Measurements from ENCODE around the gene CRELD2.

CRELD2 gene

GRCh38 chr22:49871482-49871881 lies 47.0 kb upstream of the CRELD2 start:
- CTCF ChIA-PET = interaction anchor here (0.6 kb wide), 1 partner anchor 631 kb away, joined by 3 read pairs; no protein-coding TSS in a partner anchor
- TF ChIP-seq ZNF155 (tag by site-specific recombination; IDR thresholded peaks at IDR 0.05) (no peak), WT1 (tag by site-specific recombination; IDR thresholded peaks at IDR 0.05) (no peak), ZNF121 (tag by site-specific recombination; IDR thresholded peaks at IDR 0.05) (no peak), ZNF416 (tag by site-specific recombination; IDR thresholded peaks at IDR 0.05) (no peak)
- H3K36me3 ChIP-seq (ENCODE audit: control insufficient read depth in 2 of 2, insufficient read depth in 1 of 2, low read length in 2 of 2) = peaks cover 7 to 27% of the 10 kb centered on the region in 2 experiments
- H3K9me3 ChIP-seq (ENCODE audit: control insufficient read depth, insufficient read depth, low read depth, low read length) = peaks cover under 1% of the 10 kb centered on the region
- no peak overlapping the region for H3K27ac ChIP-seq (ENCODE audit: extremely low read depth, low read depth, low read length)
- POLR2A ChIA-PET = interaction anchor here (0.6 to 0.7 kb wide), 2 partner anchors 15 to 43 kb away, joined by 3 read pairs; no protein-coding TSS in a partner anchor
- no peaks in the 10 kb centered on the region for H3K4me1 ChIP-seq (ENCODE audit: control insufficient read depth, insufficient read depth, low read length)
- H3K4me3 ChIP-seq (ENCODE audit: low read depth, low read length) = no peak overlapping the region

DNA sequence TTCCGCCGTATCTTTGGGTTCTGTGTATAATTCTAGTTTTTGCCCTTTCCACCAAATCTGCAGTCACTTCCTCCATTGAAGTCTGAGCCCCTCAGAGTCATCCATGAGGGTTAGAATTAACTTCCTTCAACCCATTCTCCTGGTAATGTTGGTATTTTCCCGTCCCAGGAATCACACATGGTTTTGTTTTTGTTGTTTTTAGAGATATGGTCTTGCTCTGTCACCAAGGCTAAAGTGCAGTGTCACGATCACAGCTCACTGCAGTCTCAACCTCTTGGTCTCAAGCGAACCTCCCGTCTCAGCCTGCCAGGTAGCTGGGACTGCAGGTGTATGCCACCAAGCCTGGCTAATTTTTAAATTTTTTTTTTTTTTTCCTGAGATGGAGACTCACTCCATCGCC lies 46.1 kb upstream of the CRELD2 start:
- Histone ChIP-seq H3K9me3 (ENCODE audit: control insufficient read depth, insufficient read depth, low read depth, low read length) (no peaks in the 10 kb centered on the region; the same call in none of the 2 replicates), H3K36me3 (ENCODE audit: control insufficient read depth in 2 of 2, insufficient read depth in 1 of 2, low read length in 2 of 2) (peaks cover 9 to 23% of the 10 kb centered on the region in 2 experiments), H3K27ac (ENCODE audit: extremely low read depth, low read depth, low read length) (no peak overlapping the region), H3K4me1 (ENCODE audit: control insufficient read depth, insufficient read depth, low read length) (no peaks in the 10 kb centered on the region), H3K4me3 (ENCODE audit: low read depth, low read length) (no peak overlapping the region)
- POLR2A ChIA-PET = no interaction called here
- CTCF ChIA-PET = interaction anchor here (0.7 kb wide), 1 partner anchor 20 kb away, joined by 6 read pairs; no protein-coding TSS in a partner anchor
- no peak for TF ChIP-seq ZNF768 (tag by site-specific recombination; IDR thresholded peaks at IDR 0.05)
- no peak for TF ChIP-seq INSM2 (tag by site-specific recombination; IDR thresholded peaks at IDR 0.05)
- TF ChIP-seq SCRT1 (tag by site-specific recombination; IDR thresholded peaks at IDR 0.05; ENCODE audit: borderline replicate concordance) = no peak
- no peak for TF ChIP-seq ZNF223 (tag by site-specific recombination; IDR thresholded peaks at IDR 0.05)
- TF ChIP-seq ZBTB21 (tag by site-specific recombination; IDR thresholded peaks at IDR 0.05) = no peak
- TF ChIP-seq YY2 (tag by site-specific recombination; IDR thresholded peaks at IDR 0.05) = no peak
- TF ChIP-seq ZNF433 (tag by site-specific recombination; IDR thresholded peaks at IDR 0.05; ENCODE audit: low read depth) = no peak
- TF ChIP-seq ZNF292 (tag by site-specific recombination; IDR thresholded peaks at IDR 0.05; ENCODE audit: borderline replicate concordance, low read depth) = no peak
- TF ChIP-seq TRIM28 (IDR thresholded peaks at IDR 0.05; ENCODE audit: borderline replicate concordance, low read length) = no peak
- no peak for TF ChIP-seq KLF10 (tag by site-specific recombination; IDR thresholded peaks at IDR 0.05)
- no peak for TF ChIP-seq TCF7L2 (IDR thresholded peaks at IDR 0.05; ENCODE audit: borderline replicate concordance, low read depth, low read length)
- TF ChIP-seq ZNF585B (tag by site-specific recombination; IDR thresholded peaks at IDR 0.05) = no peak
- no peak for TF ChIP-seq ZNF391 (tag by site-specific recombination; IDR thresholded peaks at IDR 0.05; ENCODE audit: borderline replicate concordance, low read depth)

DNA sequence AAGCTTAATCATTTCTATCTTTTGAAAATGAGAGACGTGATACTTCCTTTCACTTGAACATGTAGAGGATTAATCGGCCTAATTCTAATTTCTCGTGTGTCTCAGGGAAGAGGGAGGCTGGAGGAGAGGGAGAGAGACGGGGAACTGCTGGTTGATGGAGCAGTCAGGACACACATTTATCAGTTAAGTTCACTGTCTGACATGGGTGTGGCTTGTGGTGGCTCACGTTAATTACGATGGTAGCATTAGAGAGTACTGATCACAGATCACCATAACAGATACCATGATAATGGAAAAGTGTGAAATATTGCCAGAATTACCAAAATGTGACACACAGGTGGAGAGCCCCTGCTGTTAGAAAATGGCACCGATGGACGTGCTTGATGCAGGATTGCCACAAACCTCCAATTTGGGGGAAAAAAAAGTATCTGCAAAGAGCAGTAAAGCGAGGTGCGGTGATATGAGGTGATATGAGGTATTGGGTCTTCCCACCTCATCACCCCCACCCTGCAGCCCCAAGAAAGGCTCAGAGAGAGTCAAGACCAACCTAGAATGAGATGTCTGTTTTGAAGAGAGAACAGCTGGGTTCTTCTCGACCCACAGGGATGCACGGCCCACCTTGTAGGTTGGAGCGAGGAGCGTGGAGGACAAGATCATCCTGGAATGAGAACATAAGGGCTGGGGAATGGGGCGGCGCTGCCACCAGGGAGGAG lies 45.0 kb upstream of the CRELD2 start:
- Histone ChIP-seq H3K27ac (ENCODE audit: extremely low read depth, low read depth, low read length) (no peak overlapping the region), H3K4me1 (ENCODE audit: control insufficient read depth, insufficient read depth, low read length) (no peaks in the 10 kb centered on the region), H3K36me3 (ENCODE audit: control insufficient read depth in 2 of 2, insufficient read depth in 1 of 2, low read length in 2 of 2) (peaks cover 17 to 24% of the 10 kb centered on the region in 2 experiments), H3K4me3 (ENCODE audit: low read depth, low read length) (no peak overlapping the region), H3K9me3 (ENCODE audit: control insufficient read depth, insufficient read depth, low read depth, low read length) (no peaks in the 10 kb centered on the region; the same call in none of the 2 replicates)
- ChIA-PET POLR2A (no interaction called here), CTCF (interaction anchor here (0.7 kb wide), 1 partner anchor 21 kb away, joined by 6 read pairs; no protein-coding TSS in a partner anchor)
- TF ChIP-seq ZNF658 (tag by site-specific recombination; IDR thresholded peaks at IDR 0.05) = no peak
- TF ChIP-seq ZNF473 (tag by site-specific recombination; IDR thresholded peaks at IDR 0.05) = no peak
- no peak for TF ChIP-seq KLF1 (tag by site-specific recombination; IDR thresholded peaks at IDR 0.05)
- TF ChIP-seq ZNF555 (tag by site-specific recombination; conservative IDR thresholded peaks at IDR 0.05) = no peak
- no peak for TF ChIP-seq ZNF16 (tag by site-specific recombination; IDR thresholded peaks at IDR 0.05; ENCODE audit: low read depth)
- no peak for TF ChIP-seq TRIM28 (IDR thresholded peaks at IDR 0.05; ENCODE audit: borderline replicate concordance, low read length)

All from HEK293 (cell line).